Measurements from ENCODE around the gene TMBIM6.

- TF ChIP-seq POLR2A (IDR thresholded peaks at IDR 0.05) (no peak), CTCF (IDR thresholded peaks at IDR 0.05) (no peak)
Measured at GRCh38 chr12:49703647-49704137, 37.7 kb upstream of the TMBIM6 start.
